Esophagus squamous epithelium (tissue), 5 donors: ENCODE measurements around the gene SEC22C. TPM values are rescaled to one million over a fixed set of nuclear protein-coding genes. Genes with fewer than 3 reads are reported as not detected.
A peak's percentile ranks its signal among the peaks of the same experiment; 100 is the strongest.

Experiments
- DNase-seq: peaks from one replicate; lab custom pipeline; 2025; lab: John Stamatoyannopoulos, UW
- H3K27ac ChIP-seq, 4 donors: fragments of 200-600 bp; sonication (generic); one replicate each; pipeline ENCODE4 v1.5.1; 2016 to 2019; ENCODE audit warnings: mild to moderate bottlenecking in 1 of 4
- H3K27me3 ChIP-seq, 4 donors: fragments of 200-600 bp; sonication (generic); 1 replicate in 3 of 4; 2 replicates in 1 of 4; pipeline versions ENCODE4 v1.5.1 to v1.6.0; 2017 to 2021; ENCODE audit warnings: antibody characterized with exemption in 1 of 4
- H3K36me3 ChIP-seq, 3 donors: fragments of 200-600 bp; sonication (generic); one replicate each; pipeline ENCODE4 v1.5.1; 2016 to 2019
- H3K4me1 ChIP-seq, 3 donors: fragments of 200-600 bp; sonication (generic); one replicate each; pipeline ENCODE4 v1.5.1; 2017 to 2019
- H3K4me3 ChIP-seq, 4 donors: fragments of 200-600 bp; sonication (generic); 1 replicate in 3 of 4; 2 replicates in 1 of 4; pipeline ENCODE4 v1.5.1; 2016 to 2019; ENCODE audit warnings: mild to moderate bottlenecking in 2 of 4, moderate library complexity in 1 of 4
- H3K9me3 ChIP-seq, 3 donors: fragments of 200-600 bp; sonication (generic); one replicate each; pipeline ENCODE4 v1.5.1; 2016 to 2019
- CTCF ChIP-seq, 6 experiments: fragments of 450-650 bp in 4 of 6; fragments of 200-600 bp in 2 of 6; sonication (generic) in 2 of 6; IDR thresholded peaks; one replicate each; pipeline ENCODE4 v1.5.1; 2016 to 2019; ENCODE audit warnings: antibody characterized with exemption in 6 of 6, mild to moderate bottlenecking in 4 of 6, moderate library complexity in 4 of 6
- POLR2A ChIP-seq, 4 donors: fragments of 450-650 bp; IDR thresholded peaks; one replicate each; pipeline ENCODE4 v1.6.1; 2017; ENCODE audit warnings: antibody characterized with exemption in 4 of 4, mild to moderate bottlenecking in 4 of 4, moderate library complexity in 3 of 4
- WGBS, 2 donors: methylation state at CpG; one replicate each; pipeline ENCODE4 v1.1.5; 2018; 5-methylcytosine and 5-hydroxymethylcytosine counted together
- intact Hi-C: fragments of 100-400 bp; cut with DNase I; formaldehyde crosslinking; loops from one replicate; pipeline ENCODE4 v1.15.0; 2022
- total RNA-seq, 4 donors: library from RNA; depleted of rRNA; stranded (reverse); fragments of >200 nt; gene quantifications; one replicate each; pipeline ENCODE4 v1.1.0, GENCODE V29; 2016
- donor health status: DM: yes; HTN: yes; CAD: no.

SEC22C gene
- total RNA-seq, 4 donors from 2014 or later, result 8.8 to 38.5 (median 26.2) TPM

GRCh38 chr3:42590989-42591756 lies 9.4 kb upstream of the SEC22C start:
- intact Hi-C loops, result no loop called here
- Histone ChIP-seq H3K36me3 (peaks cover 0 to 31% (median 0%) of the 10 kb centered on the region in 3 donors), H3K4me3 (peak overlapping the region; percentile 62 to 89 (median 75)), H3K27me3 (no peaks in the 10 kb centered on the region), H3K27ac (peak overlapping the region; percentile 89 to 96 (median 94)), H3K4me1 (peaks cover 13 to 39% (median 20%) of the 10 kb centered on the region in 3 donors), H3K9me3 (no peaks in the 10 kb centered on the region)
- no peak for DNase-seq
- TF ChIP-seq POLR2A (IDR thresholded peaks at IDR 0.05) (no peak), CTCF (IDR thresholded peaks at IDR 0.05) (no peak)
- WGBS, 2 donors, result 2 to 5% methylated on average over 17 to 36 of the region's 44 CpGs

GRCh38 chr3:42589382-42590109 lies 7.8 kb upstream of the SEC22C start:
- TF ChIP-seq CTCF (IDR thresholded peaks at IDR 0.05) (no peak), POLR2A (IDR thresholded peaks at IDR 0.05) (no peak)
- Histone ChIP-seq H3K4me1 (peaks cover 13 to 39% (median 20%) of the 10 kb centered on the region in 3 donors), H3K27me3 (no peaks in the 10 kb centered on the region), H3K27ac (peak overlapping the region; percentile 89 to 96 (median 94)), H3K4me3 (peak overlapping the region; percentile 62 to 89 (median 75)), H3K36me3 (peaks cover 0 to 16% (median 0%) of the 10 kb centered on the region in 3 donors), H3K9me3 (no peaks in the 10 kb centered on the region)
- DNase-seq, result no peak
- intact Hi-C loops, result loop anchor here (10.0 kb wide), 1 partner anchor 155 kb away; no protein-coding TSS in a partner anchor
- WGBS, 2 donors, result 84 to 86% methylated on average over 12 to 20 of the region's 20 CpGs

GRCh38 chr3:42588625-42589024 lies 6.9 kb upstream of the SEC22C start:
- WGBS, 2 donors, result 51 to 57% methylated on average over 2 to 5 of the region's 5 CpGs
- Histone ChIP-seq H3K27me3 (no peaks in the 10 kb centered on the region), H3K4me3 (no peak overlapping the region), H3K36me3 (peaks cover 0 to 7% (median 0%) of the 10 kb centered on the region in 3 donors), H3K27ac (no peak overlapping the region), H3K9me3 (no peaks in the 10 kb centered on the region), H3K4me1 (peaks cover 13 to 39% (median 20%) of the 10 kb centered on the region in 3 donors)
- no peak for DNase-seq
- intact Hi-C loops, result loop anchor here (10.0 kb wide), 1 partner anchor 156 kb away; no protein-coding TSS in a partner anchor
- TF ChIP-seq CTCF (IDR thresholded peaks at IDR 0.05) (no peak), POLR2A (IDR thresholded peaks at IDR 0.05) (no peak)

- peak overlapping the region; percentile 61 to 84 (median 72) for H3K4me3 ChIP-seq
- H3K4me1 ChIP-seq, result peaks cover 5 to 36% (median 9%) of the 10 kb centered on the region in 3 donors
- H3K27me3 ChIP-seq, result no peaks in the 10 kb centered on the region
- TF ChIP-seq POLR2A (IDR thresholded peaks at IDR 0.05) (no peak), CTCF (IDR thresholded peaks at IDR 0.05) (no peak)
- H3K36me3 ChIP-seq, result no peaks in the 10 kb centered on the region
- intact Hi-C loops, result loop anchor here (10.0 kb wide), 1 partner anchor 162 kb away; no protein-coding TSS in a partner anchor
- no peak for DNase-seq
- H3K9me3 ChIP-seq, result no peaks in the 10 kb centered on the region
- H3K27ac ChIP-seq, result peak overlapping the region; percentile 83 to 93 (median 88)
- 0 to 3% methylated on average over 3 of the region's 3 CpGs for WGBS, 2 donors
These were observed 805 bp upstream of the SEC22C start for GRCh38 chr3:42582474-42583070.
